NCI-H526 treated with DMSO at 0.1 percent for 48 hours (cell line): Measurements from ENCODE around the gene KRTAP12-2.

Experiments
- DNase-seq: peaks from one replicate; lab custom pipeline; 2025; lab: John Stamatoyannopoulos, UW

Gene KRTAP12-2

DNA sequence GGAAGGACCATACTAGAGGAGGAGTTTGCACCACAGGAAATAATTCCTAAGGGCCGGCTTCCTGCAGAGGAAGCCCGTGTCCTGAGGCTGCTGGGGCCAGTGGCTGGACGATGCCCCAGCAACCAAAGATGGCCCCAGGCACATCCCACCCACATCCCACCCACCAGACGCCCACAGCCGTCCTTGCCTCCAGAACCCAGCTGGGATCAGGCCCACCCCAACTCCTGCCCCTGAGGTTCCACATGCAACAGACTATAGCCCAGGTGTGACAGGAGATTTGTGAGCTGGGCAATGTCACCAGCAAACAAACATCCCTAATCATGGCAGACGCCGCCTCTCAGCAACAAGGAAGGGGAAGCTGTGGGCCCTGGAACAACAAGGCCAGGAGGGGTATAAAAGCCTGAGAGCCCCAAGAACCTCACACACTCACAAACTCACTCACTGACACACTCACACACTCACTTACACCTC is 40.0 kb downstream of the KRTAP12-2 start, which contains the start of gene KRTAP10-9:
KRTAP10-9 (plus strand) TSS at position 421 of the 471 bp plus-strand sequence. CDS start 79 bp downstream, outside the sequence.
- DNase-seq: no peak

DNA sequence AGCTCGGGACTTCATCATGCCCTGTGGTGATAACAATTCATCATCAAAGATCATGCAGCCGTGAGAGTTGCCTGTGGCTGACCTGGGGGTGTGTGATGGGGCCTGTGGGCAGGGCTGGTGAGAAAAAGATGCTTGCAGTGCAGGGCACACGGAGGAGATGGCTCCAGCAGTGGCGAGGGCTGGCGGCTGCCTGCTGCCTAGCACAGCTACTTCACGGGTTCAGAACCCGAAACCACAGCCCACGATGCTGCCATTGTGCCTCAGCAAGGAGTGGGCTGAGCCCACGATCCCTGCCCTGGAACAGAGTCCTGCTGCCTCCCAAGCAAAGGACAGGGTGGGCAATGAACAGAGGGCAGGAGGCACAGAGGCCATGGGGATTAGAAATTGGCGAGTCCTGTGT is 40.5 kb downstream of the KRTAP12-2 start:
- no peak for DNase-seq

DNA sequence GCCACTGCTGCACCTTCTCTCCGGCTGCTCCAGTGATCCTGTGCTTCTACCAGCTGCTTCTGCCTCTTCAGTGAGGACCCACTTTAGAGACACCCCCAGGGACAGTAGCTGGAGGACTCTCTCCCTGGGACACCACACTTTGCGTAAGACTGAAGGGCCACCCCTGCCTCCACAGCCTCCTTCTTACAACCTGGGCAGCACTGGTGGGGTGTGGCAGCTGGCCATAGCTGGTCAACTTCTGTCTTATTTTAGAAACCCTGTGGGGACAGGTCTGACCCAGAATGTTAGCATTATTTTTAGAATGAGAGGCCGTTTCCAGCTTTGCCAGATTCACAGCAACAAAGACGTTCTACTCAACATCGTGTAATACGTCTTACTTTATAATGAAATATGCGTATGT is 41.0 kb downstream of the KRTAP12-2 start:
- DNase-seq: no peak

GRCh38 chr21:44623575-44623974 is 43.2 kb downstream of the KRTAP12-2 start:
- DNase-seq: no peak

DNA sequence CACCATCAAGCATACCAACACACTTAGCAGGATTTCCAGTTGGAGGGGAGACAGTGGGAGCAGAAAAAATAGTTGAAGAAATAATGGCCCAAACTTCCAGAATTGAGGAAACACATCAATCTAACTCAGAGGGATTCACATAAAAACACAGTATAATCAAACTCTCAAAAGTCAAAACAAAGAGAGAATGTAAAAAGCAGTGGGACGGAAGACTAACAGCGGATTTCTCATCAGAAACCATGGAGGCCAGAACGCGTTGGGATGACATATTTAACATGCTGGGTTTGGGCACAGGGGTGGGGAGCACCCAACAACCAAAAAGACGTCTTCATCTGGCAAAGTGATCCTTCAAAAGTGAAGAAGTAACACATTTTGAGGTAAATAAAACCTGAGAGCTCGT is 46.8 kb downstream of the KRTAP12-2 start:
- no peak for DNase-seq

DNA sequence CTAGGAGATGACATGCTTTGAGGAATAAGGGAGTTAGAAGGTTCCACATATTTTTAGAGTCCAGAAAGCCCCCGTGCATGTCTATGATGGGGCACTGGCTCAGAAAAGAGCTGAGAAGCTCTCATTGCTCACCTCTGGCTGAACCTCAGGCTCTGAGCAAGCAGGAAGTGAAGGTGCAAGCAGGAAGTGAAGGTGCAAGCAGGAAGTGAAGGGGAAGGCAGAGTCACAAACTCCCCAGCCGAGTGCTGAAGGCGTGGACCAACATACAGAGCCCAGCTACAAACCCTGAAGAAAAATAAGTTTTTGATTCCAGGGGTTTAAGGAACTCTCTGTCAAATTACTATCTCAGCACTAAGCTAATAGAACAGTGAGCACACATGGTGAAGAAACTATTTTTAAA is 47.8 kb downstream of the KRTAP12-2 start:
- DNase-seq: no peak

DNA sequence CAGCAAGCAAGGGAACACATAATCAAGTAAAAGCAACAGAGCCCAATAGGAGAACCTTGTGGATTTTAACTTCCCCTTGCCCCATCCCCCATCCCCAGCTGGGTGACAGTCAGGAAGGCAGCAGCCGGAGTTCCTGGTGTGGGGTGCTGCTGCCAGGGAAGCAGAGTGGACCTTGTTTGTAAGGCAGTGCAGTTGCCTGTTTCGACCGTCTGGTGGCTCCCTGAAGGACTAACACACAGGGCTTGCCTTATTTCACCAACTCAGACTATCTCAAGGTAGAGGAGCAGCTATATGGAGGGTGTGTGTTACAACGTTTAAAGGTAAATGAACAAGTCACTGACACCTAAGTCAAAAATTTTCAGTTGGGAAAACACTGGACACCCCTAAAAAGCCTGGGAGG is 48.2 kb downstream of the KRTAP12-2 start:
- DNase-seq: no peak

- DNase-seq: no peak
Measured at GRCh38 chr21:44617071-44617501, 49.6 kb downstream of the KRTAP12-2 start.

DNA sequence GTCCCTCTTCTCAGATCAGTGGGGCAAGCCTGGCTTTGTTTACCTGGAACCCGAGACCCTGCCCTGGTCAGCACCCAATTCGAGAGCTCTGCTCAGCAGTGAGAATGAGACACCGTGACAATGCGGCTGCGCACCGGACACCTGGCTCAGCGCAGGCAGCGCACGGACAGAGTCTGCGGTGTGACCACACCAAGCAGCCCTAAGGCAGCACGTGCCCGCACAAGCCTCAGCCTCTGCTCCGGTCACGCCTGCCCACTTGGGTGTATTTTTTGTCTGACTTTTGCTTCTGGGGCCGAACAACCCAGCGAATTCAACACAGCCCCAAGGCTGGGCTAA is 50.2 kb downstream of the KRTAP12-2 start:
- DNase-seq: no peak
